Epithelial cell of prostate (primary cell): ENCODE measurements around the gene LCN15.
"Not testable (repeated sequence)": the region's sequence is repeated elsewhere in the genome, so short reads cannot be mapped to it uniquely, and the experiment has no call there.

ENCODE experiments used
- DNase-seq: peaks from one replicate; pipeline ENCODE4 v3.0.0-alpha.2; 2011; ENCODE audit warnings: low read depth, low spot score
- H3K27ac ChIP-seq: fragments of 450-650 bp; 2 replicates; pipeline ENCODE4 v1.5.1; 2017; ENCODE audit warnings: mild to moderate bottlenecking

The LCN15 gene

GRCh38 chr9:136764301-136764891, at the start of gene LCN15:
Gene LCN15 (minus strand): TSS chr9:136764518. CDS start chr9:136764488, 30 bp downstream.
- no peak within 1 kb of the TSS for H3K27ac ChIP-seq
- DNase-seq, result no peak

DNA sequence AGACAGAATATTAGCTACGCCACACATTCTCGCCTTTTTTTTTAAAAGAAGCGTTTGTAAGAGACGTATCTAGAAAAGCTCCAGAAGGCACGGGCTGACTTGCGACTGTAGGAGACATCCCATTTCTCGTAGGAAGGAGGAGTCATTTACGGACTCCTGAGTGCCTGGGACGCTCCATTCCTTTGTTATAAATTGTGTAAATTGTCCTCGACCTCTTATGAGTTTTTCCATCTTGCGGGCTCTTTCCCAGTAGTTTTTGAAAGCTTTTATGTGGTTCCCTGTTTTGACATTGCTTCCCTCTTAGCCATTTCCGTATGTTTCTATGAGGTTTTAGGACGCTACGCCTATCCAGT, 44.5 kb upstream of the LCN15 start:
- DNase-seq, result no peak
- peak overlapping the region; percentile 59 for H3K27ac ChIP-seq

DNA sequence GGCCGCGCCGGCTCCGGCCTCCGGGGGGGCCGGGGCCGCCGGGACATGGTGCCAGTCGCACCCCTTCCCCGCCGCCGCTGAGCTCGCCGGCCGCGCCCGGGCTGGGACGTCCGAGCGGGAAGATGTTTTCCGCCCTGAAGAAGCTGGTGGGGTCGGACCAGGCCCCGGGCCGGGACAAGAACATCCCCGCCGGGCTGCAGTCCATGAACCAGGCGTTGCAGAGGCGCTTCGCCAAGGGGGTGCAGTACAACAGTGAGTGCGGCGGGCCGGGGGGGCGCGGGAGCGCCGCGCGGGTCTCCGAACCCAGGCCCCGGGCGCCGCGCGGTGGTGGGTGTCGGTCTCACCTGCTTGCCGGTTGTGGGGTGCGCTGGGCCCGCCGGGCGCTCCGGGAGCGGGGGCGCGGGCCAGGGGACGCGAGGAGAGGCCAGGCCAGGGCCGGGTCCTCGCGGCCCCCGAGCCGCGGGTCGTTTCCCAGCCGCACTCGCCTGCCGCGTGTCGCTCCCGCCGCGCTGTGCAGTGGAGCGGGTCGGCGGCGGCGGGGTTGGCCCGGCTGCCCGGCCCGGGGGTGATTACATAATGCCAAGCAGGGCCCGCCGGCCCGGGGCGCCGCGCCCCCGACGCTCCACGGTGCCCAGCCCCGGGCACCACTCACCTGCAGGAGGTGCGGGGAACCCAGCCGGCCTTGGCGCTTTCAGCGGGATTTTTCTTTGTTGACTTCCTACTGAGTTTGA, 43.9 kb upstream of the LCN15 start:
- H3K27ac ChIP-seq, result peak overlapping the region; percentile 59
- no peak for DNase-seq

GRCh38 chr9:136807281-136808074, 43.2 kb upstream of the LCN15 start, which contains the start of gene RABL6:
Gene RABL6 (plus strand): TSS chr9:136807948. CDS start chr9:136808197, 249 bp downstream.
- peak within 1 kb of the TSS; percentile 59 for H3K27ac ChIP-seq
- no peak for DNase-seq

GRCh38 chr9:136806631-136807201, 42.4 kb upstream of the LCN15 start:
- H3K27ac ChIP-seq, result no peak overlapping the region
- no peak for DNase-seq

DNA sequence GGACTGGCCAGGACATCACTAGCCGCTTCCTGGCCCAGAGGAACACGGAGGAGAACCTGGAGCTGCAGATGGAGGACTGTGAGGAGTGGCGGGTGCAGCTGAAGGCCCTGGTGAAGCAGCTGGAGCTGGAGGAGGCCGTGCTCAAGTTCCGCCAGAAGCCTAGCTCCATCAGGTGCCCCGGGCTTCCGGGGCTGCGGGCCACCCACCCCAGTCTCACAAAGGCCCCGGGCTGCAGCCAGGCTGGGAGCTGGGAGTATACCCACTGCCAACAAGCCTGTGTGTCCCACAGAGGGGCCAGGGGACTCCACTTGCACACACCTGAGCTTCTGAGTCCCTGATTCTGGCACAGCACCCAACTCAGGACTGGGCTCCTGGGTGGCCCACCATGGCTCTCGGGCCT, 41.7 kb upstream of the LCN15 start:
- DNase-seq, result no peak
- H3K27ac ChIP-seq, result no peak overlapping the region

DNA sequence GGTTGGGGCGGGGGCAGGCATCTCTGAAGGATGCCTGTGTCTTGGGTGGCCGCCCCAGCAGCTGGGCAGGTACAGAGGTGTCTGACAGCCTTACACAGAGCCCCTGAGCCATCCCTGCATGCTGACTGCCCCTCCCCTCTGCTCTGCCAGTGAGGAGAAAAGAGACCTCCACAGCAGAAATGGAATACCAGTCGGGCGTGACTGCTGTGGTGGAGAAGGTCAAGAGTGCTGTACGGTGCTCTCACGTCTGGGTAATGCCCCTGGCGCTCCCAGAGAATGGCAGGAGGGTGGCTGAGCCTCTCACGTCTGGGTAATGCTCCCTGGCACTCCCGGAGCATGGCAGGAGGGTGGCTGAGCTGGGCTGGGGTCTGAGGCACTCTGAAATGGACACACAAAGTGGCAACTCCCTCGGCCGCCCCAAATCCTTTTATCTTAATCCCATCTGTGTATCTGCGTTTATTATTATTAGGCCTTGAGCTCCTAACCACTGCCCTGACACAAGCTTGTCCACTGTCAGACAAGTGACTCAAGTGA, 41.0 kb upstream of the LCN15 start:
- no peak overlapping the region for H3K27ac ChIP-seq

DNA sequence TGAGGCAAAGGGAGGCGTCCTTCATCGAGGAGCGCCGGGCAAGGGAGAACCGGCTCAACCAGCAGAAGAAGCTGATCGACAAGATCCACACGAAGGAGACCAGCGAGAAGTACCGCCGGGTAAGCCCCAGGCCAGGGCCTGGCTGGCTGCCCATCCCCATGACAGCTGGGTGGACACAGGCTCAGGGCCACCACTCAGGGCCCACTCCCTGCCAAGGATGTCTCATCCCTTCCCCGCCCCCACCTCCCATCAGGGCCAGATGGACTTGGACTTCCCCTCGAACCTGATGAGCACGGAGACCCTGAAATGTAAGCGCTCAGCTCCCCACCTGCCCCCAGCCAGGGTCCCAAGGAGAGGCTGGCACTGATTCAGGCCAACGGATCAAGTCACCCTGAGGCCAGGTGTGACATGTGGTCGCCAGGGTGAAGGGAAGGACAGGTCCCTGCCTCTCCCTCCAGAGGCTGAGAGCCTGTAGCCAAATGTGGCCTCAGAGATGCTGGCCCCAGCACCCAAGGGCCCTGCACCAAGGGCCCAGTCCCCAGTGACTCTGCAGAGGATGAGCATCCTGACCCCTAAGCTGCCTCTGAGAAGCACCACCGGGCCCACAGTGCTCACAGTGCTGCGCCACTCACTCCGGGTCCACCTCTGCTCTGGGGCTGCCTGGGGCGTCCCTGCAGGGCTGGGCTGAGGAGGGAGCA, 40.3 kb upstream of the LCN15 start:
- no peak for DNase-seq
- no peak overlapping the region for H3K27ac ChIP-seq

More for the DNA sequence above, 41.0 kb upstream of the LCN15 start:
- DNase-seq, result no peak

GRCh38 chr9:136803551-136804508, 39.5 kb upstream of the LCN15 start:
- no peak for DNase-seq
- H3K27ac ChIP-seq, result no peak overlapping the region

DNA sequence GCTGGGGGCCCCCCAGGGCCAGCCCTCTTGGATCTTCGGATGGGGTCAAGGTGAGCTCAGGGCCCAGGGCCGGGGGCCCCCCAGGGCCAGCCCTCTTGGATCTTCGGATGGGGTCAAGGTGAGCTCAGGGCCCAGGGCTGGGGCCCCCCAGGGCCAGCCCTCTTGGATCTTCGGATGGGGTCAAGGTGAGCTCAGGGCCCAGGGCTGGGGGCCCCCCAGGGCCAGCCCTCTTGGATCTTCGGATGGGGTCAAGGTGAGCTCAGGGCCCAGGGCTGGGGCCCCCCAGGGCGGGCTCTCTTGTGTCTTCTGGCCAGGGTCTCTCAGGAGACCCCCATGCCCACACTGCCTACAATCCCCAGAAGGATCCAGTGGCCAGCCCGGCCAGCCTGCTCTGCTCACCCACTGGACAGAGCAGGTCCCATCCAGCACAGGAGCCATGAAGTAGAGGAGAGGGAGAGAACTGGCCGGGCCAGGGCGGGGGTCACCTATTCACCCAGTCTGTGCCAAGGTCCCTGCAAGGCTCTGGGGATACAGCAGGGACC, 38.8 kb upstream of the LCN15 start:
- H3K27ac ChIP-seq, DNase-seq: not testable (repeated sequence)

DNA sequence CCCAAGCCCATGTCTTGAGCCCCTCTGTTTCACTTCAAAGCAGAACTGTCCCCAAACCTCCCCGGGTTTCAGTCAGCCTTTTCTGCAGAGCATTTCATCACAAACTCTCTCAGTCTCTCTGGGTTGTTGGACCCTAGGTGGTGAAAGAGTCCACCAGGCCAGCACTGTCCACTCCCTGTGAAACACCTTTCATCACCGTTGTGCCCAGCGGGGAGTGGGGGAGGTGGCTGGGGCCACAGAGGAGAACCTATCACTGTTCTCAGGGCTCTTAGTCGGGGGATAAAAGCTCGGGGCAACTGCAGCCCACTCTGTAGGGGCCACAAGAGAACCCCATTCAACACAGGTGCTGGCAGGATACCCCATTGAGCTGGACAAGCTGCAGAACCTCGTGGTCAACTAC, 38.0 kb upstream of the LCN15 start:
- DNase-seq, result no peak
- H3K27ac ChIP-seq, result no peak overlapping the region

- DNase-seq, result peak; percentile 48
- no peak overlapping the region for H3K27ac ChIP-seq
Observed at GRCh38 chr9:136799854-136800657, 35.7 kb upstream of the LCN15 start.

GRCh38 chr9:136799079-136799853, 34.9 kb upstream of the LCN15 start:
- no peak for DNase-seq
- H3K27ac ChIP-seq, result no peak overlapping the region

- DNase-seq, result no peak
- no peak overlapping the region for H3K27ac ChIP-seq
Observed at GRCh38 chr9:136798708-136799078, 34.4 kb upstream of the LCN15 start.

- H3K27ac ChIP-seq, DNase-seq: not testable (repeated sequence)
Observed at GRCh38 chr9:136796775-136797347, 32.5 kb upstream of the LCN15 start.

GRCh38 chr9:136796238-136796774, 32.0 kb upstream of the LCN15 start, which contains the start of gene CCDC183:
Gene CCDC183 (plus strand): TSS chr9:136796338. CDS start chr9:136796398, 60 bp downstream.
- H3K27ac ChIP-seq, result no peak within 1 kb of the TSS
- no peak for DNase-seq
